ENCODE measurements around the gene GFOD2.

Gene GFOD2

DNA sequence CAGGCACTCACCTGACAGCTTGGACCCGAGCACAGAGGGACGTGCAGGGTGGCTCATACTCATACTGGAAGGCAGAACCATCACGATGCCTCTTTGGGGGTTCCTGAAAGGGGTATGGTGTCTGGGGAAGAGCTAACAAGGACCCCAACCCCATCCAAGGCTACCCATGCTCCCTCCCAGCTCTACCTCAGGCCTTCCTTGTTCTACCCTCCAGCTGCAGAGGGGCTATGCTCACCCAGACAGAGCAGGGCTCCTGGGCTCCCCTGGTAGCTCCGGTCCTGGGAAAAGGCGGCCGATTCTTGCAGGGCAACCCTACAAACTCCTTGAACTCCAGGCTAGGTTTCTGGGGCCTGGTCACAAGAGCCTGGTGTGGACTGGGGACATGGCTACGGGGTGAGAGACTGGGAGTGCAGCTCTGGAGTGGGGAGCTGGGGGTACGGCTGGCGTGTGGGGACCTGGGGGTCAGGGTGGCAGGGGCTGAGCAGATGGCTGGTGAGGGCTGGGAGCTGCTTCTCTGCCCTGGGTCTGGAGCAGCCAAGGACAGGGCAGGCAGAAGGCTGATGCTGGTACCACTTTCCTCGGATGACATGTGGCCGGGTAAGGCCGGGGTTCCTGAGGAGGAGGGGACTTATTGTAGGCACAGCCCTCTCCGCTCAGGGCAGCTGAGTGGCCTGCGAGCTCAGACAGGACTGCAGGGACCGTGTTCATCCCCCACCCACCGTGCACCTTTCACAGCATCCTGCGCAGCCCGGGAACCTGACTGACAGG, 61.2 kb downstream of the GFOD2 start:
- no peak for DNase-seq

DNA sequence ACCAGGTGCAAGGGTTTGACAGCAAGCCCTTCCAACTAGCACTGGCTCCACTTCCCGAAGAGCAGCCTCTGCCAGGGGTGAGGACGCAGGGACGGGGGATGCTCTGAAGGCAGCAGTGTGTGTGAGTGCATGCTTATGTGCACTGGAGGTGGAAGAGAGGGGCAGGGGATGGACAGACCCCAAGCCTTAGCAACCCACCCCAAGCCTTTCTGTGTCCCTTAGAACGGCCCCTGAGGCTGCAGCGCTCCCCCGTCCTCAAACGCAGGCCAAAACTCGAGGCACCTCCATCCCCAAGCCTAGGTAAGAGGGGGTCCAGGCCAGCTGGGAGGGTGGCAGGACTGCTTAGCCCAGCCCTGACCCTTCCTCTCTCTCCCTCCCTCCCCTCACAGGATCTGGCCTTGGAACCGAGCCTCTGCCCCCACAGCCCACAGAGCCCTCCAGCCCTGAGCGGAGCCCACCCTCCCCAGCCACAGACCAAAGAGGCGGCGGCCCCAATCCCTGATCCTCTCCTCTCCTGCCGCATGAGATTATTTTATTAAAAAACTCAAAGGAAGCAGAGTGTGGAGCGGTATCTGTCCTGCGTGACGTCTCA, 62.0 kb downstream of the GFOD2 start:
- DNase-seq, result no peak

DNA sequence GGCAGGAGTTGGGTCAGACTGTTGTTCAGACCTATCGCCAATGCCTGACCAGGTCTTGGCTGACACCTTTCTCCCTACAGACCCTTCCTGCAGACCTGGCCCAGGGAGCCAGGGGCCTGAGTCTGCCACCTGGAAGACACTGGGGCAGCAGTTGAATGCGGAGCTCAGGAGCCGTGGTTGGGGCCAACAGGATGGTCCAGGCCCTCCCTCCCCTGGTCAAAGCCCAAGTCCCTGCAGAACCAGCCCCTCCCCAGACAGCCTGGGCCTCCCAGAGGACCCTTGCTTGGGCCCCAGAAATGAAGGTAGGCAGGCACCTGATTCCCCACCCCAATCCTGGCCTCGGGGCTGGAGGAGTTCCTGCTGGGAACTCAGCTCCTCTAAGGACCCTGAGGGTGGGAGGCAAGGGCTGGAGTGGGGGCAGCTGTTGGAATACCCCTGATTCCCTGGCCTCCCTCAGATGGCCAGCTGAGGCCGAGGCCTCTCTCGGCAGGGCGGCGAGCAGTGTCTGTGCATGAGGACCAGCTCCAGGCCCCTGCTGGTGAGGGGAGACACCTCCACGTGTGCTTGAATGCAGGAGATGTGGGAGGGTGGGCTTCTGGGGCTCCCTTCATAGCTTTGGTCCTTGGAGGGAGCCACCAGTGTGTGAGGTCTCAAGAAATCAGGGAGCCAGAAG, 62.6 kb downstream of the GFOD2 start:
- no peak for DNase-seq

DNA sequence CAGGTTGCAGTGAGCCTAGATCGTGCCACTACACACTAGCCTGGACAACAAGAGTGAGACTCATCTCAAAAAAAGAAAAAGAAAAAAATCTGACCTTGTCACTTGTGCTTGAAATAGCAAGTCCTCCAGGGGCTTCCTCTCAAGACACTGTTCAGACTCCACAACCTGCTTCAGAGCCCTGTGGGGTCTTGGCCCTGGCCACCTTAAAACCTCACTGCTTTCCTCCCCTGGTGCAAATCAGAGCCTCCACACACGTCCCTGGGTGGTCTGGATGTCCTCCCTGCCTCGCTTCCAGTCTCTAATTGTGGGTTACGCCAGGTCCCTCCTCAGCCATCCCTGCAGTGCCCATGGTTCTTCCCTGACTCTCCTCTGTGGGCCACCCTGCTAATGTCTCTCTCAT, 63.8 kb downstream of the GFOD2 start:
- no peak for DNase-seq

DNA sequence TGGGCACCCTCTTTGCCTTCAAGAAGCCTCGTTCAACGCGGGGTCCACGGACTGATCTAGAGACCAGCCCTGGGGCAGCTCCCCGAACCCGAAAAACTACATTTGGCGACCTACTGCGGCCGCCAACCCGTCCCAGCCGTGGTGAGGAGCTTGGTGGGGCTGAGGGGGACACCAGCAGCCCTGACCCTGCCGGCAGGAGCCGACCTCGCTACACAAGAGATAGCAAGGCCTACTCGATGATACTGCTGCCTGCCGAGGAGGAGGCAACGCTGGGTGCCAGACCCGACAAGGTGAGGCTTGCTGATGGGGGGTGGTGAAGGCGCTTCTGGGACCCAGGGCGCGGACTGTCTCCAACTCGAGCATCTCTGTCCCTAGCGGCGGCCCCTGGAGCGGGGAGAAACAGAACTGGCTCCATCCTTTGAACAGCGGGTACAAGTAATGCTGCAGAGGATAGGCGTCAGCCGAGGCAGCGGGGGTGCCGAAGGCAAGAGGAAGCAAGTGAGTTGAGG, 64.7 kb downstream of the GFOD2 start:
- no peak for DNase-seq

DNA sequence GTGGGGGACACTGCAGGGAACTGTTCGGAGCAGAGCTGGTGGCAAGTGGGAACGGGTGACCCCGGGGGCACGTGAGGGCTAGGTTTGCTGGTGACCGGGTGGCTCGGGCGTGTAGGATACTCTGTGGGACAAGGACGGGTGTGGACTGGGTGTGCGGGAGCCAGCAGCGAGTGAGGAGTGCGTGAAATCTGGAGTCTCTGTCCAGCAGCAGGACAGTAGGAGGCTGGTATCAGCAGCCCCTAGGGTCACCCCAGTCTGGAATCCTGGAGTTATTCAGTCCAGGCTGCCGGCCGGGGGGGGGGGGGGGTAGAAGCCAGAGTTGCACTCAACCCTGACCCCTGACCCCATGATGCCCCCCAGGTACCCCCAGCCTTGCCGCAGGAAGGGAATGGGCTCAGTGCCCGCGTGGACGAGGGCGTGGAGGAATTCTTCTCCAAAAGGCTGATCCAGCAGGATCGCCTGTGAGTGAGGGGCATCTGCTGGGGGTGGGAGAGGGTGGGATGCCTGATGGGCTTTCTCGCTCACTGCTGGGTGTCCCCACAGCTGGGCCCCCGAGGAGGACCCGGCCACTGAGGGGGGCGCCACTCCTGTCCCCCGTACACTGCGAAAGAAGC, 65.2 kb downstream of the GFOD2 start:
- DNase-seq, result no peak

DNA sequence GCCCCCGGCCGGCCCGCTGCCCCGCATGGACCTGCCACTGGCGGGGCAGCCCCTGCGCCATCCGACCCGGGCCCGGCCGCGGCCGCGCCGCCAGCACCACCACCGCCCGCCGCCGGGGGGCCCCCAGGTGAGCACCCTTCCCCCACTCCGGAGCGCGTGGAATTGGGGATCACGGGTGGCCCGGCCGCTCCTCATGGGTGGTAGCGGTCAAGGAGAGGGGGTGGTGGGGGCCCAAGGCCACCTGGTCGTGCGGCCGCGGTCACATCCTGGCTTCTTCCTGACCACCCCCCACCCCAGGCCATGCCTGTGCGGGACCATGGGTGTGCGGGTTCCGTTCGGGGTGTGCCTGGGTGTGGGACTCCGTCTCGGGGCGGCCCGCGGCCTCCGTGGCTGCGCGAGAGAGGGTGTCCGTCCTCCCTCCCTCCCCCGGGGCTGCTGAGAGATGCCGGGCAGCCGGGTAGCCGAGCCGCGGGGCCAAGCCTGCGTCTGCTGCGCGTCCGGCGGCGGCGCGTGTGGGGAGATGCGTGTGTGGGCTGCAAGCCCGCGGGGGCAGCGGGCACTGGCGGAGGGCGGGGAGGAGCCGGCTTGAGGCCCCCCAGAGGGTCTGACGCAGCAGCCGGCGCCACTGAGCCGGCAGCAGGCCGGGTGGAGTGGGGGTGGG, 65.9 kb downstream of the GFOD2 start:
- peak; percentile 38 for DNase-seq

DNA sequence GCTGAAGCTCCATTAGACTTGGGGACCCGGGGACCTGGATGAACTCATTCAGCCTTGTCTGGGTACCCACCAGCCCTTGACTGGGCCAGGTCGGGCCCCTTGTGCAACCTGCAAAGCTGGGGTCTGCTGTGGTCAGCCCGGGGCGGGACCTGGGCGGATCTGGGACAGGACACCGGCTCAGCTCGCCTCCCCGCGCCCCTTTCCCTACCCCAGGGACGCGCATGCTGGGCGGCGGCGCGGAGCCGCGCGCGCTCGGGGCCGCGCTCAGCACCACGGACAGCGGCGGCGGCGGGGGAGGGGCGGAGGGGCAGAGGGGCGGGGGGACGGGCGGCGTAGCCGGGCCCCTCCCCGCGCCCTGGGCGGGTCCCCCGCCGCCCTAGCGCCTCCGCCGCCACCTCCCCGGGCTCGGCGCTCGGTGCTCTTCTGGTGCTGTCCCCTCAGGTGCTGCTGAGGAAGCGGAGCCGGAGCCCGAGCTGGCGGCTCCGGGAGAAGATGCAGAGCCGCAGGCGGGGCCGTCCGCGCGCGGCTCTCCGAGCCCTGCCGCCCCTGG, 66.5 kb downstream of the GFOD2 start:
- peak; percentile 31 for DNase-seq

DNA sequence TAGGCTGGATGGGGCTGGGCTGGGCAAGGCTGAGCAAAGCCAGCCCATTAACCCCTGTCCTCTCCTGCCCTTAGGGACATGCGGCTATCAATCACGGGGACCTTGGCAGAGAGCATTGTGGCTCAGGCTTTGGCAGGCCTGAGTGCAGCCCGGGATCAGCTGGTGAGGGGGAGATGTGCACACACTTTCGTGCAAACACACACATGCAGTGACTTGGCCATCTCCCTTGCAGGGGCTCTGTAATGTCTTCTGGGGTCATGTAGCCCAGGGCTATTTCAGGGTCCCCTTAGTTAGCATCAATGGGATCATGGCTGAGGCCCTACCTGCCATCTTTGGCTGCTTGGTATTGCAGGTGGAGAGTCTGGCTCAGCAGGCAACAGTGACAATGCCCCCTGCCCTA, 67.3 kb downstream of the GFOD2 start:
- no peak for DNase-seq

DNA sequence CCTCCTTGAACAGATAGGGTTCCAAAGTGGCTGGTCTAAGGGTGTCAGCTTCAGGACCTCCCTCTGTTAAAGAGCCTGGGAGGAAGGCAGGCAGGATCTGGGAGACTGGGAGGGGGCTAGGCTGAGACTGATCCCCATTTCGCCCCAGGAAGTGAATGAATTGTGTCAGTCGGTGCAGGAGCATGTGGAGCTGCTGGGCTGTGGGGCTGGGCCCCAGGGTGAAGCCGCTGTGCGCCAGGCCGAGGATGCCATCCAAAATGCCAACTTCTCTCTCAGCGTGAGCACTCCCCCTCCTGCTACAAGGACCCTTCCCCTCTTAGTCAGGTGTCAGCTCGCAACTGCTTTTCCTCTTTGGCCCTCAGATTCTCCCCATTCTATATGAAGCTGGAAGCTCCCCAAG, 68.1 kb downstream of the GFOD2 start:
- no peak for DNase-seq

DNA sequence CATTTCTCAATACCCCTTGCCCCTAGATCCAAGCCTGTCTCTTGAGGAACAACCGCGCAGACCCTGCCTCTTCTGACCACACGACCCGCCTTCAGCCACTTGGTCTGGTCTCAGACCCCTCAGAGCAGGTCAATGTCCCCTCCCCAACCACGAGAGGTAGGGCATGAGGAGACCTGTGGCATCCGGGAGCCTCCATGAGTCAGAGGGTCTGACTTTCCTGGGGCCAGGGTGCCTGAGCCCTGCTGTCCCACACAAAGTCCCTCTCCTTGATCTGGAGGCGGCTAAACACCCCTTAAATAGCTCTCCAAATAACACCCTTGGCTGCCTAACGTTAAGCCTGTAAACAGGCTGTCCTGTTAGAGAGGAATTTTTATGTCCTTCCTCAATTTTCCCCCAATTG, 69.1 kb downstream of the GFOD2 start:
- no peak for DNase-seq

DNA sequence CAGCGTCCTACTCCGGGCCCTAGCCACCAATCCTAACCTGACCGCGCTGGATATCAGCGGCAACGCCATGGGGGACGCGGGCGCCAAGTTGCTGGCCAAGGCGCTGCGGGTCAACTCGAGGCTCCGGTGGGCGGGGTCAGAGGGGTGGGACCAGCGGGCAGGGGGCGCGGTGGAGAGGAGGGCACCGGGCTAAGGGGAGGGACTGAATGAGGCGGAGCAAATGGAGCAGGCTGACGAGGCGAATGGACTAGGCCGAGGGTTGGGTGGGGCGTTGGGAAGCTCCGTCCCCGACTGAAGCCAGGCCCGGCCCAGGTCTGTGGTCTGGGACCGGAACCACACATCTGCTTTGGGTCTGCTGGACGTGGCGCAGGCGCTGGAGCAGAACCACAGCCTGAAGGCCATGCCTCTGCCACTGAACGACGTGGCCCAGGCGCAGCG, 69.6 kb downstream of the GFOD2 start:
- no peak for DNase-seq

DNA sequence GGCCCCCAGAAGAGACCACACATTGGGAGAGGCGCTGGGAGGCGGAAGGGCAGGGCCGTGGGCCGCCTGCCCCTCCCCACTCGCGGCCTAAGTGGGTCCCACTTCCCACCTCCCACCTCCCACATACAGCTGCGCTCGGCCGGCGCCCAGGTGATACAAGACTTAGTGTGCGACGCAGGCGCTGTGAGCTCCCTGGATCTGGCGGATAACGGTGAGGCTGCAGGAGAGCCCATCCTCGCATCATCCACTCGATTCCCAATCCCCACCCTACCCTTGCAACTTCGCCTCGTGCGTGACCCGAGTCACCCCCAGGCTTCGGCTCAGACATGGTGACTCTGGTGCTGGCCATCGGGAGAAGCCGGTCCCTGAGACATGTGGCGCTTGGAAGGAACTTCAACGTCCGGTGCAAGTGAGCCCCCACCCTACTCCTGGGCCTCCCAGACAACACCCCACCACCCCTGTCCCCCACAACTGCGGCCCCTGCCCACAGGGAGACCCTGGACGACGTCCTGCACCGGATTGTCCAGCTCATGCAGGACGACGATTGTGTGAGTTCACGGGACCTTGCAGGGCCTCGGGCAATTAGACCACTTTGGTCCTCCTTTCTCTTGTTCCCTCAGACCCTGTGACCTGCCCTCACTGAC, 70.2 kb downstream of the GFOD2 start:
- no peak for DNase-seq

DNA sequence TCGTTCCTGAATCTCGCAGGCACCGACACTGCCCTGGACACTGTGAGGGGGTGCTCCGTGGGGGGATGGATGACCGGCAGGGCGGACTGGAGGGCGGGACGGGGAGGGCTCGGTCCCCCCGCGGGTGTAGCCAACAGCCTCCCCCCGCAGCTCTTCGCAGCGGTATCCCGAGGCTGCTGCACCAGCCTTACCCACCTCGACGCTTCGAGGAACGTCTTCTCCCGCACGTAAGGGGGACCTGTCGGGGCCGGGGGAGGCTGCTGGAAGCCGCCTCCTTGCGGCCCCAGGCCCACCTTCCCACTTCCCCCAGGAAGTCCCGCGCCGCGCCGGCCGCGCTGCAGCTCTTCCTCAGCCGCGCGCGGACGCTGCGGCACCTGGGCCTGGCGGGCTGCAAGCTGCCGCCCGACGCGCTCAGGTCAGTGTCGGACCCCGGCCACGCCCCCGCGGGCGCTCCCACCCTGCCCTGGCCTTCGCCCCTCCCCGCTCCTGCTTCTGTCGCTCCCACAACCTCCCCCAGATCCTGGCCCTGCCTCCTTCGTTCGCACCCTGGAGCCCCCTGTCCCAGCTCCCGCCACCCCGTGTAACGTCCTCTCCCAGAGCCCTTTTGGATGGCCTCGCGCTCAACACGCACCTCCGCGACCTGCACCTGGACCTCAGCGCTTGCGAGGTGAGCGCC, 70.9 kb downstream of the GFOD2 start:
- no peak for DNase-seq

DNA sequence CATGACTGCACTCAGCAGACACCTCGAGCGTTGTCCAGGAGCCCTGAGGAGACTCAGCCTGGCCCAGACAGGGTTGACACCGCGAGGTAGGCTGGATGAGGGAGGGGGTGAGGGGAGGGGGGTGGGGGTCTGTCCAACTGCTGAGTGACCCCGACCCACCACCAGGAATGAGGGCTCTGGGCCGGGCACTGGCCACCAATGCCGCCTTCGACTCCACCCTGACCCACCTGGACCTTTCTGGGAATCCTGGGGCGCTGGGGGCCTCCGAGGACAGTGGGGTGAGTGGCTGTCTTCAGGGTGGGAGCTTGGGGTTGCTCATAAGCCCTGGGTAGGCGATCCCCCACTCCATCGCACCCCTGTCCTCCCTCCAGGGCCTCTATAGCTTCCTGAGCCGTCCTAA, 71.4 kb downstream of the GFOD2 start:
- no peak for DNase-seq

DNA sequence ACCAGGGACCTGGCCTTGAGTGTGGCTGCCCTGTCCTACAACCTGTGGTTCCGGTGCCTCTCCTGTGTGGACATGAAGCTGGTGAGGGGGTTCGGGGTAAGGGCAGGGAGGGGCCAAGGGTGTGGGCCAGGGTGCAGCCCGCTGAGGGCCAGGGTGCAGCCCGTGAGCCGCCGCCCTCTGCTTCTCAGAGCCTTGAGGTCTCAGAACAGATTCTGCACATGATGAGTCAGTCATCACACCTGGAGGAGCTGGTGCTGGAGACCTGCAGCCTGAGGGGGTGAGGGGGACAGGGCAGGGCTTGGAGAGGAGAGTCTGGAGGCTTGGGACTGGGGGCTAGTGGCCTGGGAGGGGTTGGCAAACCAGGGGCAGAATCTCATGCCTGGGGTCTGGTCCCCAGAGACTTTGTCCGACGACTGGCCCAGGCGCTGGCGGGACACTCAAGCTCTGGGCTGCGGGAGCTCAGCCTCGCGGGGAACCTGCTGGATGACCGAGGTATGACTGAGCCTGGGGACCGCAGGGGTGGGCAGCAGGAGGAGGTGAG, 71.9 kb downstream of the GFOD2 start:
- no peak for DNase-seq

DNA sequence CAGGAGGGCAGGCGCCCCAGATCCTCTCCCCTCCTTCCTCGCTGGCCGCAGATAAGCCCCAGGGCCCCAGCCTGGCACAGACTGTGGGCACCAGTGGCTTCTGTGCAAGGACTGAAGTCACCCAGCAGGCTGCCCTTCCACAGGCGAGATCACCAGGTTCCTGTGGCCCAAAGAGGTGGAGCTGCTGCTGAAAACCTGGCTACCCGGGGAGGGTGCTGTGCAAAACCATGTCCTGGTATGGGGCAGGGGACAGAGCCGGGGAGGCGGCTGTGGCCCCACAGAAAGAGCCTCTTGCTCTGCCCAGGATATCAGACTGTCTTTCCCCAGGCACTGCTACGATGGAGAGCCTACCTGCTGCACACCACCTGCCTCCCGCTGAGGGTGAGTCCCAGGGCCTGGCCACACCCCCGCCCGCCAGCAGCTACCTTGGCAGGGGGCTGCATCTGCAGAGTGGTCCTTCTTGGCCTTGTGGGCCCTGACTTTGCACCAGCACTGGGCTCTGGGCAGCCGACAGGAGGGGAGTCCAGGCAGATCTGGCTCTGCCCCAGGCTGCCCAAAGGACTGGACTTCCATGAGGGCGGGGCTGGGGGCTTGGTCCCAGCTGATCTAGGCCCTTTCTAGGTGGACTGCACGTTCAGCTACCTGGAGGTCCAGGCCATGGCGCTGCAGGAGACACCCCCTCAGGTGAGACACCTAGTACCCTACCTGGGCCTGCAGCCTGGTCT, 73.6 kb downstream of the GFOD2 start:
- DNase-seq, result no peak

DNA sequence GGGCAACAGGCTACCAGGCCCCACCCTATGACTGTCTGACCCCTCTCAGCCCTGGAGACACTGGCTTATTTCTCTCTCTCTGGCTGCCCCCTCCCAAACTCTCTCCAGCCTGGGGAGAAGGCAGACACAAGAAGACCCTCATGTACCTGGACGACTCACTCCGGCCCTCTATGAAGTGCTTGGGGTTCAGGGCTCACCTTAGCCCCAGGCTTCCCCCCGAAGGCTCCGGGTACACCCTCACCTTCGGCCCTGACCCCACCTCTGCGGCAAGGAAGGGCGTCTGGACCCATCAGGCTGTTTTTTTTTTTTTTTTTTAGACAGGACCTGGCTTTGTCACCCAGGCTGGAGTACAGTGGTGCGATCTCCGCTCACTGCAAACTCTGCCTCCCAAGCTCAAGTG, 75.1 kb downstream of the GFOD2 start:
- DNase-seq, result no peak

DNA sequence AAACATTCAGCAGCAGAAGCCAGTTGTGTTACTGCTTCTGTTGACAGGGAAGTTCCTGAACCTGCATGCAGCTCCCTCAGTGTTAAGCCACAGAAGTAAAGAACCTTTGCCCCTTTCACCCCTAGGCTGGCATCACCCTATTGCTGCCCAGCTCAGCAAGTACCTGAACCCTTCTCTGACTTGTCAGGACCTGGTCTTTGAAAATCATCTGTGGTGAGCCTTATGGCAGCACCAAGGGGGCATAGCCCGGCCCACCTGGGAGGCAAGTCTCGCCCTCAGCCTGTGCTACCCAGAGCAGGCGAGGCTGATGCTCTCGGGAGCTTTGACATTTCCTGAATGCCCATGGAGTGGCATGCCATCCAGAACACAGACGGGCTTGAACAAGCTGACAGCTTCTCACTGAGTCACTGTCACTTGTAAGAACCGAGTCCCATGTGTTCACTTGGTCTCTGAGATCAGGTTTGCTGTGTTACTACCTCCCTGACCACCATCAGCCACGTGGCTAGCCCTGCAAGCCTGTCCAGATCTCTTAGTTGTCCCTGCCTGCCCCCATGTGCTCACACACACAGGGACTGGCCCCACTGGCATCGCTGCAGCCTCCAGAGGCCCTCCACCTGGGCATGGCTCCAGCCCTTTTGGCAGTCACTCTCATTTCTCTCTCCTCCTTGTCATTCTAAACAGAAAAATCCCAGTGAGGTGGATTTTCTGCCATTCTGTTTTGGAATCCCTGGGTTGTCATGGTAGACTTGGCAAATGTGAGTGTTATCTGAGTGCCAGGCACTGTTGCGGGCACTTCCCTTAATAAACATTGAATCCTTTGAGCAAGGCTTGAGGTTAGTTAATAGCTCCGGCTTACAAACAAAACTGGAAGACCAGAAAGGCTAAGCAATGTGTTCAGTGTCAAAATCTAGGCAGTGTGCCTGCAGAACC, 77.1 kb downstream of the GFOD2 start:
- no peak for DNase-seq
